Hepatocyte (in vitro differentiated cells): ENCODE data around the gene FILIP1L.

Source experiments
- EZH2 ChIP-seq: fragments of 200-600 bp; sonication (generic); IDR thresholded peaks from 2 replicates; pipeline ENCODE4 v1.6.1; 2016; ENCODE audit warnings: antibody characterized with exemption, mild to moderate bottlenecking, borderline replicate concordance
- EZH2phosphoT487 ChIP-seq: fragments of 200-600 bp; sonication (generic); IDR thresholded peaks from one replicate; pipeline ENCODE4 v1.6.1; 2018; ENCODE audit warnings: antibody characterized with exemption, mild to moderate bottlenecking, low read depth, moderate library complexity; ENCODE audit not compliant: unreplicated experiment, severe bottlenecking
- TF ChIP-seq, protein P1 (sequence below): fragments of 200-600 bp; sonication (generic); IDR thresholded peaks from 2 replicates; pipeline ENCODE4 v1.5.1; 2016; ENCODE audit warnings: antibody characterized with exemption, mild to moderate bottlenecking; ENCODE audit not compliant: poor library complexity

DNA sequence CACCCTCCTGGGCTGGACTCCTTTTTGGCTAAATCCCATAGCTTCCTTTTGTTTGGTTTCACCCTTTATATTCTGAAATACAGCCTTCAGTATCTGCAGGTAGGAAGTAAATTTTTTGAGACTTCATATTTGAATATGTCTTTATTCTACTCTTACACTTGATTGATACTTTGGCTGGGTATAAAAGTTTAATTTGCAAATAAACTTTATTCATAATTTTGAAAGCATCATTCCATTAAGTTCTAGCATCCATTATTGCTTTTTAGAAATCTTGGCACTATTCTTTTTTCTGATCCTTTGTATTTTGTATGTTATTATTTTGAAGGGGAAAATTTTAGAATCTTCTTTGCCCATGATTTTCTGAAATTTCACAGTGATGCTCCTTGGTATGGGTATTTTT is 41.3 kb upstream of the FILIP1L start:
- TF ChIP-seq, protein P1, sequence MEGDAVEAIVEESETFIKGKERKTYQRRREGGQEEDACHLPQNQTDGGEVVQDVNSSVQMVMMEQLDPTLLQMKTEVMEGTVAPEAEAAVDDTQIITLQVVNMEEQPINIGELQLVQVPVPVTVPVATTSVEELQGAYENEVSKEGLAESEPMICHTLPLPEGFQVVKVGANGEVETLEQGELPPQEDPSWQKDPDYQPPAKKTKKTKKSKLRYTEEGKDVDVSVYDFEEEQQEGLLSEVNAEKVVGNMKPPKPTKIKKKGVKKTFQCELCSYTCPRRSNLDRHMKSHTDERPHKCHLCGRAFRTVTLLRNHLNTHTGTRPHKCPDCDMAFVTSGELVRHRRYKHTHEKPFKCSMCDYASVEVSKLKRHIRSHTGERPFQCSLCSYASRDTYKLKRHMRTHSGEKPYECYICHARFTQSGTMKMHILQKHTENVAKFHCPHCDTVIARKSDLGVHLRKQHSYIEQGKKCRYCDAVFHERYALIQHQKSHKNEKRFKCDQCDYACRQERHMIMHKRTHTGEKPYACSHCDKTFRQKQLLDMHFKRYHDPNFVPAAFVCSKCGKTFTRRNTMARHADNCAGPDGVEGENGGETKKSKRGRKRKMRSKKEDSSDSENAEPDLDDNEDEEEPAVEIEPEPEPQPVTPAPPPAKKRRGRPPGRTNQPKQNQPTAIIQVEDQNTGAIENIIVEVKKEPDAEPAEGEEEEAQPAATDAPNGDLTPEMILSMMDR: no peak
- no peak for TF ChIP-seq EZH2
- TF ChIP-seq EZH2phosphoT487: no peak
